CD4-positive, alpha-beta T cell (primary cell): ENCODE results near the gene CCNQ. TPM values are rescaled to one million over a fixed set of nuclear protein-coding genes. Genes with fewer than 3 reads are reported as not detected.

Experiments used
- ATAC-seq: fragments of 200-7000 bp; cut with Tn5 transposase; one replicate; pipeline ENCODE4 v1.10.0; 2022; ENCODE audit warnings: mild to moderate bottlenecking; ENCODE audit not compliant: poor library complexity
- CTCF ChIA-PET: fragments of 350-600 bp; sonication (Branson Sonifier 250); formaldehyde crosslinking; loops from one replicate; lab custom pipeline; 2021; ENCODE audit warnings: antibody characterized with exemption, inconsistent platforms; lab: Charles Lee
- POLR2A ChIA-PET: fragments of 350-600 bp; sonication (Branson Sonifier 250); formaldehyde crosslinking; loops from one replicate; lab custom pipeline; 2021; ENCODE audit warnings: antibody characterized with exemption, inconsistent platforms; lab: Charles Lee
- DNase-seq, 14 experiments: peaks; one replicate each; pipeline ENCODE4 v3.0.0-alpha.2; 2013 to 2020; ENCODE audit warnings: mixed read lengths in 2 of 14
- H3K27ac ChIP-seq, 2 donors: one replicate each; pipeline versions ENCODE4 v1.5.1 to v1.7.0; 2013; ENCODE audit warnings: low read length in 2 of 2, low read depth in 1 of 2, mild to moderate bottlenecking in 1 of 2
- H3K27me3 ChIP-seq, 2 experiments: 1 replicate in 1 of 2; 2 replicates in 1 of 2; pipeline versions ENCODE4 v1.6.1 to v1.7.0; 2013; ENCODE audit warnings: low read length in 2 of 2, control low read depth in 1 of 2, mild to moderate bottlenecking in 1 of 2, moderate library complexity in 1 of 2; ENCODE audit not compliant: insufficient read depth in 2 of 2, control insufficient read depth in 1 of 2
- H3K36me3 ChIP-seq: one replicate; pipeline ENCODE4 v1.6.1; 2013; ENCODE audit warnings: low read length, control low read depth; ENCODE audit not compliant: insufficient read depth
- H3K4me1 ChIP-seq: one replicate; pipeline ENCODE4 v1.6.1; 2013; ENCODE audit warnings: low read length, control low read depth; ENCODE audit not compliant: insufficient read depth
- H3K4me3 ChIP-seq: one replicate; pipeline ENCODE4 v1.5.1; 2013; ENCODE audit warnings: mild to moderate bottlenecking, low read length, moderate library complexity
- H3K9me3 ChIP-seq, 2 experiments: 1 replicate in 1 of 2; 2 replicates in 1 of 2; pipeline versions ENCODE4 v1.6.1 to v1.7.0; 2013; ENCODE audit warnings: low read length in 2 of 2, mild to moderate bottlenecking in 2 of 2, control low read depth in 1 of 2, moderate library complexity in 1 of 2; ENCODE audit not compliant: control insufficient read depth in 1 of 2, insufficient read depth in 1 of 2
- H3K27ac Mint-ChIP-seq: one replicate; pipeline ENCODE4 v1.8.0; 2020; ENCODE audit warnings: mixed read lengths
- H3K27me3 Mint-ChIP-seq: one replicate; pipeline ENCODE4 v1.8.0; 2021; ENCODE audit warnings: mixed read lengths
- H3K36me3 Mint-ChIP-seq: one replicate; pipeline ENCODE4 v1.8.0; 2021; ENCODE audit warnings: low read depth, mixed read lengths
- H3K4me1 Mint-ChIP-seq: one replicate; pipeline ENCODE4 v1.8.0; 2021; ENCODE audit warnings: low read depth, mixed read lengths
- H3K4me3 Mint-ChIP-seq: one replicate; pipeline ENCODE4 v1.8.0; 2020; ENCODE audit warnings: mild to moderate bottlenecking, mixed read lengths
- H3K9me3 Mint-ChIP-seq: one replicate; pipeline ENCODE4 v1.8.0; 2020; ENCODE audit warnings: mixed read lengths
- CTCF ChIP-seq: fragments of 200-600 bp; IDR thresholded peaks from one replicate; pipeline ENCODE4 v1.8.0; 2022; ENCODE audit warnings: antibody characterized with exemption, mild to moderate bottlenecking
- intact Hi-C, 2 experiments: fragments of 100-400 bp; cut with DNase I in 1 of 2; cut with micrococcal nuclease in 1 of 2; formaldehyde crosslinking; loops; one replicate each; pipeline versions ENCODE4 v1.15.1 to v1.9.0; 2023 to 2025; cut with DNase I, micrococcal nuclease
- total RNA-seq, 174 experiments: library from RNA in 2 of 174; stranded (reverse) in 2 of 174; gene quantifications; one replicate each; pipeline ENCODE4 v1.2.3 and lab custom pipeline; 2021 to 2026

The CCNQ gene
- total RNA-seq, 2 experiments from 2014 or later = 13.9 to 14.1 TPM

DNA sequence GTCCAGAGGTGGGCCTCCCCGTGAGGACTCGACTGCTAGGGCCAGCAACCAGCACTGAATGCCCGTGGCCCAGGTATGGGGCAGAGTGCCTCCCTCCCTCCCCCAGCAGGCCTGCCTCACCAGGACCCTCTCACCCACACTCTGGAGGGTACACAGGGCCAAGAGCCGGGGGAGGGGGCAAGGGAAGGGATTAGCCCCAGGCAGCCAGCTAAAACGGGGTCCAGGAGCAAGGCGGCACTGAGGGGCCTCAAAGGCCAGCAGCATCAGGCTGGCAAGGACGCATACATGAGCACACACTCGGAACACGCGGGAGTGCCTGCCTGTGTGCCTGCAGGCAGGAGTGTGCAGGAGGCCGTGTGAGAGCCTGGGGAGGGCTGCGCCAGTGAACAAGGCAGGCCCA is 29.7 kb upstream of the CCNQ start:
- Histone ChIP-seq H3K4me3 (no peak overlapping the region), H3K36me3 (no peaks in the 10 kb centered on the region), H3K27ac (no peak overlapping the region), H3K4me1 (no peaks in the 10 kb centered on the region), H3K9me3 (no peaks in the 10 kb centered on the region), H3K27me3 (no peaks in the 10 kb centered on the region)
- POLR2A ChIA-PET = no interaction called here
- TF ChIP-seq CTCF = no peak
- H3K27ac Mint-ChIP-seq = no peak overlapping the region
- no peaks in the 10 kb centered on the region for H3K4me1 Mint-ChIP-seq
- CTCF ChIA-PET = no interaction called here
- ATAC-seq = no peak
- no peaks in the 10 kb centered on the region for H3K36me3 Mint-ChIP-seq
- DNase-seq = no peak
- intact Hi-C loops = loop anchor here in 1 of 2 experiments (5.0 kb wide), 1 partner anchor 56 kb away; no protein-coding TSS in a partner anchor
- no peaks in the 10 kb centered on the region for H3K27me3 Mint-ChIP-seq
- H3K4me3 Mint-ChIP-seq = no peak overlapping the region
- H3K9me3 Mint-ChIP-seq = no peaks in the 10 kb centered on the region

- no peaks in the 10 kb centered on the region for H3K9me3 Mint-ChIP-seq
- POLR2A ChIA-PET = no interaction called here
Measured at GRCh38 chrX:153628129-153628528, 29.2 kb upstream of the CCNQ start.

DNA sequence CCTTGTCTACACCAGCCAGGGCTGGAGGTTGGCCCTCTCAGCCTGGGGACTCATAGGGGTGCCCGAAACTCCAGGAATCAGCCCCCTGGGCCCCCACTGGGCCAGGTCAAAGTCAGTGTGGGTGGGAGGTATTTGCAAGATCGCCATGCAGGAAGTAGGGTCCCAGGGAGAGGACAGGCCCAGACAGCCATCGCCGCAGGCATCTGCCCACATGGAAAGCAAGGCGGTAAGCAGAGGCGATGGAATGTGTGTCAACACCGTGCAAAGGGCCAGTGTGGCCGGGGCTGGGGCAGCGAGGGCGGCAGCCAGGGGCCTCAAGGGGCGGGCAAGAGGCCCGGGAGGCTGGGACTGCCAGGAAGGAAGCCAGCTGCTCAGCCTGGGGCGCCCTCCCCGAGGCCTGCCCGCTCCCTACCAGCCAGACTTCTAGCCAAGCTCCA is 28.8 kb upstream of the CCNQ start:
- Histone ChIP-seq H3K27me3 (no peaks in the 10 kb centered on the region), H3K4me1 (no peaks in the 10 kb centered on the region), H3K9me3 (no peaks in the 10 kb centered on the region), H3K36me3 (no peaks in the 10 kb centered on the region), H3K27ac (no peak overlapping the region), H3K4me3 (no peak overlapping the region)
- ATAC-seq (no peak), DNase-seq (no peak)
- Mint-ChIP-seq H3K27ac (no peak overlapping the region), H3K36me3 (no peaks in the 10 kb centered on the region), H3K27me3 (no peaks in the 10 kb centered on the region), H3K4me3 (no peak overlapping the region), H3K9me3 (no peaks in the 10 kb centered on the region), H3K4me1 (no peaks in the 10 kb centered on the region)
- CTCF ChIA-PET = no interaction called here
- POLR2A ChIA-PET = no interaction called here
- no peak for TF ChIP-seq CTCF
- intact Hi-C loops = loop anchor here in 1 of 2 experiments (5.0 kb wide), 1 partner anchor 55 kb away; no protein-coding TSS in a partner anchor

More at GRCh38 chrX:153628129-153628528, 29.2 kb upstream of the CCNQ start:
- CTCF ChIA-PET = no interaction called here
- H3K27me3 Mint-ChIP-seq = no peaks in the 10 kb centered on the region
- Histone ChIP-seq H3K4me3 (no peak overlapping the region), H3K27ac (no peak overlapping the region), H3K27me3 (no peaks in the 10 kb centered on the region), H3K36me3 (no peaks in the 10 kb centered on the region), H3K9me3 (no peaks in the 10 kb centered on the region), H3K4me1 (no peaks in the 10 kb centered on the region)
- no peaks in the 10 kb centered on the region for H3K4me1 Mint-ChIP-seq
- H3K4me3 Mint-ChIP-seq = no peak overlapping the region
- TF ChIP-seq CTCF = no peak
- no peak overlapping the region for H3K27ac Mint-ChIP-seq
- intact Hi-C loops = loop anchor here in 1 of 2 experiments (5.0 kb wide), 1 partner anchor 56 kb away; no protein-coding TSS in a partner anchor
- DNase-seq (no peak), ATAC-seq (no peak)
- H3K36me3 Mint-ChIP-seq = no peaks in the 10 kb centered on the region
